Stimulated activated CD4-positive, alpha-beta T cell treated with anti-CD3 and anti-CD28 coated beads, Interleukin-15, amount 100 ng/mL, for 48 hours (primary cell): Measurements from ENCODE around the gene SH3RF3.

ENCODE experiments used
- DNase-seq, 2 donors: peaks; one replicate each; pipeline ENCODE4 v3.0.0-alpha.2; 2020; ENCODE audit warnings: low read depth in 2 of 2

Gene SH3RF3

GRCh38 chr2:109473616-109474318 is 344.8 kb downstream of the SH3RF3 start:
- no peak for DNase-seq

- no peak for DNase-seq
Measured at GRCh38 chr2:109474319-109474825, 345.4 kb downstream of the SH3RF3 start.

- no peak for DNase-seq
Measured at GRCh38 chr2:109475531-109476210, 346.7 kb downstream of the SH3RF3 start.

GRCh38 chr2:109476641-109477441 is 347.8 kb downstream of the SH3RF3 start:
- DNase-seq: no peak

GRCh38 chr2:109478906-109479493 is 350.0 kb downstream of the SH3RF3 start:
- no peak for DNase-seq

- DNase-seq: no peak
Measured at GRCh38 chr2:109479804-109480203, 350.8 kb downstream of the SH3RF3 start.

- no peak for DNase-seq
Measured at GRCh38 chr2:109480486-109481195, 351.6 kb downstream of the SH3RF3 start.

GRCh38 chr2:109481196-109481555 is 352.2 kb downstream of the SH3RF3 start:
- no peak for DNase-seq

- DNase-seq: no peak
Measured at GRCh38 chr2:109481599-109481998, 352.6 kb downstream of the SH3RF3 start.

- no peak for DNase-seq
Measured at GRCh38 chr2:109482361-109482861, 353.4 kb downstream of the SH3RF3 start.

- DNase-seq: no peak
Measured at GRCh38 chr2:109486711-109487535, 357.9 kb downstream of the SH3RF3 start.

GRCh38 chr2:109487536-109487869 is 358.5 kb downstream of the SH3RF3 start:
- no peak for DNase-seq

GRCh38 chr2:109487871-109488655 is 359.1 kb downstream of the SH3RF3 start:
- DNase-seq: no peak

GRCh38 chr2:109489296-109489695 is 360.3 kb downstream of the SH3RF3 start:
- DNase-seq: no peak

GRCh38 chr2:109493176-109493935 is 364.4 kb downstream of the SH3RF3 start:
- DNase-seq: no peak

GRCh38 chr2:109494351-109494750 is 365.3 kb downstream of the SH3RF3 start:
- no peak for DNase-seq

- DNase-seq: no peak
Measured at GRCh38 chr2:109497463-109497862, 368.5 kb downstream of the SH3RF3 start.

GRCh38 chr2:109497911-109498870 is 369.2 kb downstream of the SH3RF3 start:
- no peak for DNase-seq
